ENCODE measurements around the gene TUBA1C.
A peak's percentile ranks its signal among the peaks of the same experiment; 100 is the strongest.
"Not testable (repeated sequence)": the region's sequence is repeated elsewhere in the genome, so short reads cannot be mapped to it uniquely, and the experiment has no call there.

Gene TUBA1C

DNA sequence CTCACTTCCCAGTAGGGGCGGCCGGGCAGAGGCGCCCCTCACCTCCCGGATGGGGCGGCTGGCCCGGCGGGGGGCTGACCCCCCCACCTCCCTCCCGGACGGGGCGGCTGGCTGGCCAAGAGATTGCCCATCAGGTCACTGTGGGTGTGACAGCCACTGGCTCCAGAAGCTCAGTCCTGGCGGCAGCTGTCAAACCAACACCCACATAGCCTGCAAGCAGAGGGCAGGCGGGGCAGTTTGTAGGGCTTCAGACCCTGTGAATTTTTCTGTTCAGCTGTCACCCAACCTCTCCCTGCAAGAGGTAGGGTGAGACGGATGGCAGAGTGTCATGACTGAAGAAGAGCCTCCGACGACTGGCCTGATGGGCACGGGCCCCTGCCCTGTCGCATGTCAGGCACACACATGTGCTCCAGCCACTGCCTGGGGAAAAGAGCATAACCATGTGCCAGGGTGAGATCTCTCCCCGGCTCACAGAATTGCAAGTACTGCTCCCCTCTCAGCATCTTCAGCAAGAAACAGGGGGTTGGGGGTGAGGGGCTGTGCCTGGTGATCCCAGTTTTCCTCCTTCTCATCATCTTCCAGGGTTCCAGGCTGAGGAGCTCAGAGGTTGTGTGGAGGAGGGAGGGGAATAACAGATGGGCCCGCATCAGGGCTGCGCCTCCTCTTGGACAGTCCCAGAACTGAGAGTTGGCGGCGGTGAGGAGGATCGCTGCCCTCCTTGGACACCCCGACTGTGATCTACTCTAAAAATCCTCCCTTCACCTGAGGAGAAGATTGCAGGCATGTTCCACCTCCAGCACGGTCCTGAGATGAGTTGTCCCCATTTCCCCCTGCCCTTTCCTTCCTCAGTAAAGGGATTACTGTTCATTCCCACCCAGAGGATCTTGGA is 18.9 kb downstream of the TUBA1C start:
- no peak for FAIRE-seq

DNA sequence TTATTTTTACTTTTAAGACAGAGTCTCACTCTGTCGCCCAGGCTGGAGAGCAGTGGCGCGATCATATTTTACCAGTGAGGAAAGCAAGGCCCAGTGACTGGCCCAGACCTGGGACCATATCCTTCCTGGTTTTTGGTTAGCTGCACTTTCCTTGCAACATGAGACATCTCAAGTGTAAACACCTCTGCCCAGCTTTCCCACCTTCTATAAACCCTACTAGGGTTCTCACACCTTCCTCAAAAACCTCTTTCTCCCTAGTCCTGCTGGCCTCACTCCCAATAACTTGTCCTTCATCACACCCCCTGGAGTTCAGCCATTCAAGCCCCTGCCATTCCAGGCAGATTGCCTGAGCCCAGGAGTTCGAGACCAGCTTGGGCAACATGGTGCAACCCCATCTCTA is 19.8 kb downstream of the TUBA1C start:
- FAIRE-seq: no peak

DNA sequence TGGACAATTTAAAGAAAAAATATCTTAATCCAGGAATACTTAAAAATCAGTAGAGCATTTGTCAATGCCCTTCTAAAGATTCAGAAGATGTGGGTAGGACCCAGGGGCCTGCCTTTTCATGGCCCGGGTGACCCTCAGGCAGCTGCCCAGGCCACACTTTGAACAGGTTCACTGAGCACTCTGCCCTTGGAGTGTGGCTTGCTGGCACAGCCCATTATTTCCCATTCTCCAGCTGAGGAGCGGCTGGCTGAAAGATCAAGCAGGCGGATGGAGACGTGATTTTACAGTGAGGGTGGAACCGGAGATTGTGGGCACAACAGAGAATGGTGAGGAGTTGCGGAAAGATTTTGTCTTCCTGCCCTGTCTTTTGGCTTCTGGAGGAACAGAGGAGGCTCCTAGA is 23.0 kb downstream of the TUBA1C start:
- FAIRE-seq: no peak

DNA sequence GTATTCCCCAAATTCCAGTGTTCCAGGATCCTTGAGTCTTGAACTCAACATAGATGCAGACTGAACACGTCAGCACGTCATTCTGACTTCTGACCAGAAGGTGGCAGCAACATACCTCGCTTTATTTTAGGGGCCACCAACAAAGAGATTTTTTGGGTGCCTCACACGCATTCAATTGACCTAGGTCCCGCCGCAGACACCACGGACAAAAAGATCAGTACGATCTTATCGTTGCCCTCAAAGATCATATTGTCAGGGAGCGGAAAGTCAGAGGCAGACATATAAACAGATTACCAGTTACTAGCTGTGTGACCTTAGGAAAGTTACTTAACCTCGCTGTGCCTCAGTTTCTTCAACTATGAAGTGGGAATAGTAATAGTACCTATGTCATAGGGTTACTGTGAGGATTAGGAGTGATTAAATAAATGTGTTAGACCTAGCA is 23.6 kb downstream of the TUBA1C start:
- peak; percentile 84 for FAIRE-seq

DNA sequence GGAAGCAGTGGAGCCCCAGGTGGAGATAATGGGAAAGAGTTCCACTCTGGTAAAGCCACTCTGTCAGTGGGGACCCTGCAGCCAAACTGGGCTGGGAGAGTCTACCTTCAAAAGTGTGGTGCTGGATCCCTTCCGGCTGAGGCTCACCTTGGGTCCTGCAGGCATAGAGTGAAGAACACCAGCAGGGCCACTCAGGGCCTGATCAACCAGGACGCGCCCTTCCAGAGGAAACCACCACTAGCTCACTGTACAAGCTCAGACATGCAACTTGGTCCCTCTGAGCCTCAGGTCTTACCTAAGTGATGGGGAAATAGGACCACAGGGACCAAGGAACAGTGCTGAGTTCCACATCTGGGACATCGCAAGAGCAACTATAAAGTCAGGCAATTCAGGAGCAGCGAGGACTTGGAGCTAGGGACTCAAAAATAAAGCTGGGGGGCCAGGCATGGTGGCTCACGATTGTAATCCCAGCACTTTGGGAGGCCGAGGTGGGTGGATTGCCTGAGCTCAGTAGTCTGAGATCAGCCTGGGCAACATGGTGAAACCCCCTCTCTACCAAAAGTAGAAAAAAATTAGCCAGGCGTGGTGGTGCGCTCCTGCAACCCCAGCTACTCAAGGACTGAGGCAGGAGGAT is 24.2 kb downstream of the TUBA1C start:
- no peak for FAIRE-seq

DNA sequence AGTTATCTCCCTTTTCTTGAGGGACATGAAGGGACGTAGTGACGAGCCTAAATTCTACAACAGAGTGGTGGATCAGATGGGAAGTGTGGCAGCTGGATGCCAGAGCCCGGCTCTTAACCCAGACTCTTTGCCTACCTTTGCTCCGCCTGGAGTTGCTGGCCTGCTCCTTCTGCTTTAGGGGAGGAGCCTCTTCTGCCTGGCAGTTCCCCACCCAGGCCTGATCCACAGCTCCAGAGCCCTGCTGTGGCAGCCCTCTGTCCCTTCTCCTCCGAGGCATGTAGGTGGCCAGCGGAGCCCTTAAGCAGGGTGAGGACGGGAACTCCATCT is 27.8 kb downstream of the TUBA1C start:
- FAIRE-seq: no peak

DNA sequence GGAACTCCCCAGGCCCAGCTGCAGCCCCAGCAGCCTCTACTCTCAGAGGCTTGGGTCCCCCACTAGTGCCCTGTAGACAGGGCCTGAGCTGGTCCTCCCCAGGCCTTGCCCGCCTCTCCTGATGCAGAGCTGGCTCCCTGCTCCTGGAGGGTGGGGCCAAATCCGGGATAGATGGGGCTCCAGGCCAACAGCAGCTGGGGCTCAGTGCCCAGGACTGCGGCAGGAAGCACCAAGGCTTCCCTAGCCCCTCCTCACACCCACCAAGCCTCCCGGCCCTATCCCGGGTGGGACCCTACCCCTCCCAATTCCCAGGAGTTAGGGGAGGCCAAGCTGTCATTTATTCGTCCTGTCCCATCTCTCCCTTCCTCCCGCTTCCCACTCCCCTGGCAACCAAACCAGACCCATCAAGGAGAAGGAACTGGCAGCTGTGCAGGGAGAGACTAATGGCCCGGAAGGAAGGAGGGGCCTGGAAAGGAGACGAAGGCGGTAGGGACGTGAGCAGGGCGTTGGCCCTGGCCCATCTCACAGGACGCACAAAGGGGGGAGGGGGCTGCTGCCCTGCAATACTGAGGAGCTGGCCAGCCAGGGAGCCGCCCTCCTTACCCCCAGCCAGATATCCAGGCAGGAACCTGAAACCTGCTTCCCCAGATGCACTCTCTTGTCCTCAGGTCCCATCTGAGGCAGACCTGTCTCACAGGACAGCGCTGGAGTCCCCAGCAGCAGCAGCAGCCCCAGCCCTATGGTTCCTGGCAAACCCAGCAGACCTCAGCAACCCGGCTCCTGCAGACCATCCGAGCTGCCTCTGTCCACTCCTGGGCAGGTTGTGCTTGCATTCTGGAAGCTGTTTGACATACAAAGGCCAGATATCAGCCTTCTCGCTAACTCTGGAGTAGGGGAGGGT is 28.4 kb downstream of the TUBA1C start:
- no peak for FAIRE-seq

DNA sequence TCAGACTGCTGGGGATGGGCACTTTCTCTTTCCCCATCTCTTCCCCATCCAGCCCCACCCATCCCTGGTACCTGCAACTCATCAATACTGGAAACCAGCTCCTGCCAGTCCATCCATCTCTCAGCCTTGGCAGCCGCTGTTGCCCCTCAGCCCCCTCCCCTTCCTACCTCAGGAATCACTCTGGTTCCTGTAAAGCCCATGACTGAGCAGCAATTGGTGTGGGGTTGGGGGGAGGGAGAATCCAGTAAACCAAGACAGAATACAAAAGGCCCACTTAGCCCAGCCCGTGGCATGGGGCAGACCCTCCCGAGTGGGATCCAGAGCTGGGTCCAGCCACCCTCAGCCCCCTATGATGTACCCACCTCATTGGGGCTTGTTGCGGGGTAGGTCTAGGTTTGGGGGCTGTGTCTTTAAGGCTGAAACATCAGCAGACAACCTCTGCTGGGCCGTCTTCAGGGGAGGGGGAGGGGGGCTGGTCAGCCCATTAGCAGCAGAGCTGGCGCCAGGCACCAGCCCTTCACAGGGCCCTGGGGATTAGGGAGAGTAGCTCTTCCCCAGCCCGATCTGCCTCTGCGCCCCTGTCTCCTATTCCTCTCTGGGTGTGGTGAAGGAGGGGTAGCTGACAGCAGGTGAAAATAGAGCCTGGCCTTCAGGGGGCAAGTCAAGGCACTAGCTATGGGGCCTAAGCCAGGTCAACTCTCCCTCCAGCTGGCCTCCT is 29.4 kb downstream of the TUBA1C start:
- no peak for FAIRE-seq

DNA sequence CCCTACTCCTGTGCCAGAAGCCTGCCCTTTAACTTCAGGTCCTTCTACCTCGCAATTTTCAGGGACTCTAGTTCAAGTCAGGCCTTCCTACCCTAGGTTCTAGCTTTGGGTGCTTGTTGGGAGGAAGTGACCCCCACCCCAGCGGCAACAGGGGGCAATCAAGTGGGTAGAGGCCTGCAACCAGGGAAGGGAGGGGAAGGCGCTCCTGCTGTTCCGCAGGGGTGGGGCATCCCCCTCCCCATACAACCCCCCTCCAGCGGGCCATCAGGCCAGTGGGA is 29.9 kb downstream of the TUBA1C start:
- FAIRE-seq: no peak

DNA sequence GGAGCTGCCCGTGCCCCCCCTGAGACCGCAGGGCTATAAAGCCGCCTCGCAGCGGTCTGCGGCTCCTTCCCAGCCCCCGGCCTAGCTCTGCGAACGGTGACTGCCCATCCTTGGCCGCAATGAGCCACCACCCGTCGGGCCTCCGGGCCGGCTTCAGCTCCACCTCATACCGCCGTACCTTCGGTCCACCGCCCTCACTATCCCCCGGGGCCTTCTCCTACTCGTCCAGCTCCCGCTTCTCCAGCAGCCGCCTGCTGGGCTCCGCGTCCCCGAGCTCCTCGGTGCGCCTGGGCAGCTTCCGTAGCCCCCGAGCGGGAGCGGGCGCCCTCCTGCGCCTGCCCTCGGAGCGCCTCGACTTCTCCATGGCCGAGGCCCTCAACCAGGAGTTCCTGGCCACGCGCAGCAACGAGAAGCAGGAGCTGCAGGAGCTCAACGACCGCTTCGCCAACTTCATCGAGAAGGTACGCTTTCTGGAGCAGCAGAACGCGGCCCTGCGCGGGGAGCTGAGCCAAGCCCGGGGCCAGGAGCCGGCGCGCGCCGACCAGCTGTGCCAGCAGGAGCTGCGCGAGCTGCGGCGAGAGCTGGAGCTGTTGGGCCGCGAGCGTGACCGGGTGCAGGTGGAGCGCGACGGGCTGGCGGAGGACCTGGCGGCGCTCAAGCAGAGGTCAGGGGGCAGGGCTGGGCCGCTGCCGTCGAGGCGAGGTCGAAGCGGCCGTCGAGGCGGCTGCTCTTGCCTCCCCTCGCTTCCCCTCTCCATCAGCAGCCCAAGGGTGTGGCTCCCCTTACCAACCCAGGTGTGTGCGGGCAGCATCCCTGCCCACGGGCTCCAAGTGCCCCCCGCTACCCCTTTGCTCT is 30.4 kb downstream of the TUBA1C start, which contains the start of gene PRPH:
Gene PRPH (plus strand): TSS at position 66 of the 855 bp plus-strand sequence. CDS start 54 bp downstream, at position 120.
- no peak for FAIRE-seq

DNA sequence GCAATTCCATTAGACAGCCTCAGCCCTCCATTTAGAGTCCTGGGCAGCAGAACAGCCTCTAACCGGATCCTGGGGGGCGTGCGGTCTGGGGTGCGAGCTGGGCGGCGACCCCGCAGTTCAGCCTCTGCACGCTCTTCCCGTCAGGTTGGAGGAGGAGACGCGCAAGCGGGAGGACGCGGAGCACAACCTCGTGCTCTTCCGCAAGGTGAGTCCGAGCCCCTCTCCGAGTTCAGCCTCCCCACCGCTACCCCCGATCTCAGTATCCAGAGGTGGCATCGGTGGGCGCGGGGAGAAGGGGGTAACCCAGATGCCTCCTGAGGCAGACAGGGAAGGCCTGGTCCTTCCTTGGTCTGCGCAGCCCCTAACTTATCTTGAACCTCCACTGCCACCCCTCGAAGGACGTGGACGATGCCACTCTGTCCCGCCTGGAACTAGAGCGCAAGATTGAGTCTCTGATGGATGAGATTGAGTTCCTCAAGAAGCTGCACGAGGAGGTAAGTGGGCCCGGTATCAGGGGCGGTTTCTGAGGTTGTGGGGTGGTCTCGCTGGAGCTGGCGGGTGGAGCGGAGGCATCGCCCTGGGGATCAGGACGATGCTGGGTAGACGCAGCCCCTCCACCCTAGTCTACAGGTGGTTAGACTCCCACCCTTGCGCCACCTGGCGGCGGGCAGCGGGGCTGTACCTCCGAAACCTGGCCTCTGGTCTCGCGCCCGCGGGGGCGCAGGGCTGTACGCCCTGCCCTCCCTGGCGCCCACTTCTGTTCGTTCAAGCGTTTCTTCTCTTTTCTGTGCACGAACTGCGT is 31.4 kb downstream of the TUBA1C start:
- FAIRE-seq: no peak

DNA sequence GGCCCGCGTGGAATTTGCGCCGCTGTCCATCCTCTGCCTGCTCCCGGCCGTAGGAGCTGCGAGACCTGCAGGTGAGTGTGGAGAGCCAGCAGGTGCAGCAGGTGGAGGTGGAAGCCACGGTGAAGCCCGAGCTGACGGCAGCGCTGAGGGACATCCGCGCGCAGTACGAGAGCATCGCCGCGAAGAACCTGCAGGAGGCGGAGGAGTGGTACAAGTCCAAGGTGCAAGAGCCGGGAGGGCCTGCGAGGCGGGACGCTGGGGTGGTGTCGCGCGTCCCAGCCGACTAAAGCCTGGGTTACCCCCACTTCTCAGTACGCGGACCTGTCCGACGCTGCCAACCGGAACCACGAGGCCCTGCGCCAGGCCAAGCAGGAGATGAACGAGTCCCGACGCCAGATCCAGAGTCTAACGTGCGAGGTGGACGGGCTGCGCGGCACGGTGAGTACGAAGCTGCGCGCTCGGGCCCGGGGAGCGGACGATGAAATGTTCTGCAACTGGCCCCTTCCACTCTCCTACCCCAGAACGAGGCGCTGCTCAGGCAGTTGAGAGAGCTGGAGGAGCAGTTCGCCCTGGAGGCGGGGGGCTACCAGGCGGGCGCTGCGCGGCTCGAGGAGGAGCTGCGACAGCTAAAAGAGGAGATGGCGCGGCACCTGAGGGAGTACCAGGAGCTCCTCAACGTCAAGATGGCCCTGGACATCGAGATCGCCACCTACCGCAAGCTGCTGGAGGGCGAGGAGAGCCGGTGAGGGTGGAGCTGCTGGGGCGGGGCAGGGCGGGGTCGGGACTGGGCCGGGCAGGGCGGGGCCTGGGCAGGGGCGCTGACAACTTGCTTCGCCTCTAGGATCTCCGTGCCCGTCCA is 32.2 kb downstream of the TUBA1C start:
- no peak for FAIRE-seq

DNA sequence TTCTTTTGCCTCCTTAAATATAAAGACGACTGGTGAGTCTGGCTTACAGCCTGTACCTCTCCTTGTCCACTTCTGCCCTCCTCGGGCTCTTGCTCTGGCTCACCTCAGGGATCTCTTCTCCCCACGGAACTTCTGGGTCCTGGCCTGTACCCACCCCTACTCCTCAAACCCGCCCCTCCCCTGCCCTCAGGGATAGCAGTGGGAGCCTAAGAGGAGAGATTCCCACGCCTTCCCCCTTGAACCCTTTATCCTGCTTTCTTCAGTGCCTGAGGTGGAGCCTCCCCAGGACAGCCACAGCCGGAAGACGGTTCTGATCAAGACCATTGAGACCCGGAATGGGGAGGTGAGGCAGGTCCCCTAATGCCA is 32.8 kb downstream of the TUBA1C start:
- FAIRE-seq: no peak

DNA sequence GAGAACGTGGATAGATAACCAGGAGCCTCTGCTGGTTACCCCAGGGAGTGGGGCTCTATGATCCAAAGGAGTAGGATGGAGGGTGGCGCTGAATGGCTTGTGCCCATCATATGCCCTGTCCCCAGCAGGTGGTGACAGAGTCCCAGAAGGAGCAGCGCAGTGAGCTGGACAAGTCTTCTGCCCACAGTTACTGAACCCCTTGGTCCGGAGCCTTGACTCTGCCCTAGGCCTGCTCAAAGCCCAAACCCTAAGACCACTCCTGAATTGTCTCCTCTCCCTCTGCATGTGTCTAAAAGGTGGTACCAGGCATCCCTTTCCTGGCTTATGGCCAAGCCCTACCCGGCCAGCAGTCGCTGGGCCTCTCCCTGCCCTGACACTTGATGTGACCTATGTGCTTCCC is 33.3 kb downstream of the TUBA1C start:
- FAIRE-seq: no peak

DNA sequence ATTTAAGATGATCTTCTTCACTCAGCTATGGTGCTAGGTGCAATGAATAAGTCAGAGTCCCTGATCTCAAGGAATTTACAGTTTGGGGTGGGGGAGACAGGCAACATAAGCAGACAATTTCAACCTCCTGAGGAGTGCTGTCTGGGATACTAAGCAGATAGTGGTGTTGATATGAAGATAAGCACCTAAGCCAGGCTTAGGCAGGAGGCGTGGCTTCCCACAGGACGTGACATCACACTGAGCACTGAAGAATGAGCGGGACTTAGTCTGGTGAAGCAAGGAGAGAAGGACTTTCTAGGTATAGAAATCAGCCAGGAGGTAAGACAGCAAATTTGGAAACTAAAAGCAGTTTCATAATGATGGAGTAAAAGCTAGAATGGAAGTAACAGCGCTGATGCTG is 36.9 kb downstream of the TUBA1C start:
- FAIRE-seq: no peak

DNA sequence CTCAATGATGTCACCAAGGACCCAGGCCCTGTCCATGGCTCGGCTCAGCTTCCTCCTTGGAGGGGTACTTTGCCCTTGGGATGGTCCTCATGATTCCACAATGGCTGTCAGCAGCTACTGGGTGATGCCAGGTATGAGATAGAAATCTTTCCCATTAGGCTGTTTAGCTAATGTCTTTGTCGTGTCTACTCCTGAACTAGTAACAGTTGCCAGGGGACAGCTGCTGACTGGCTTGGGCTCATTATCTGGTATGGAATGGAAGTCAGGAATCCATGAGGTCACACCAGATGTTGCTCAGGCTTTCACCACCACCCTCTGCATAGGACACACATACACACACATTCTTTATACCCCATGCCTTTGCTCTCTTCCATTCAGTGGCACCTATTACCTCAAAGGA is 39.3 kb downstream of the TUBA1C start:
- no peak for FAIRE-seq

DNA sequence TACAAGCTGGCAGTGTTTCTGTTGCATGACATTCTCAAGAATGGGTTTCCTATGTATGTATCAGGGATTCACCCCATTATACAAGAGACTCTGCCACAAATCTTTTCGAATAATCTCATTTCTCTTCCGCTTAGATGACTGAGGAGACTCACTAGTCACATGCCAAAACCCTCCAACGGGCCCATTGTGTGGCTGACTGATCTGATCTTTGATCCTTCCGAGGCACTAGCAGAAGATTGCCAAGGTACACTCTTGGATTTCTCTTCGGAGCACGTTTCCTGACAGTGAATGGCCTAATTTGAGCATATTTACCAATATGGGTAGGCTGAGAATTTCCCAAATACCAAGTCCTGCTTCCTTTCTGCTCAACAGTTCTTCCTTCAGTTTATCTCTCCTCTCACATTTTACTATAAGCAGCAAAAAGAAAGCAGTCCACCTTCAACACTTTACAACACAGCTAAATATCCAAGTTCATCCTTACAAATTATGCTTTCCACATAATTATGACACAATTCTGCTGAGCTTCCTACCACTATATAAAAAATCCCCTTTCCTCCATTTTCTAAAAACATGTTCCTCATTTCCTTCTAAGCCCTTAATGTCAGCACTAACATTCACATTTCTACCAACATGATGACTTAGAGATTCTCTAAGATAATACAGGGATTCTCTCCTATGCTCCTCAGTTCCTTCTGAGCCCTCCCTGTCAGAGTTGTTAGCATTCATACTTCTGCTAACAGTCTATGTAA is 41.1 kb downstream of the TUBA1C start:
- FAIRE-seq: no peak

DNA sequence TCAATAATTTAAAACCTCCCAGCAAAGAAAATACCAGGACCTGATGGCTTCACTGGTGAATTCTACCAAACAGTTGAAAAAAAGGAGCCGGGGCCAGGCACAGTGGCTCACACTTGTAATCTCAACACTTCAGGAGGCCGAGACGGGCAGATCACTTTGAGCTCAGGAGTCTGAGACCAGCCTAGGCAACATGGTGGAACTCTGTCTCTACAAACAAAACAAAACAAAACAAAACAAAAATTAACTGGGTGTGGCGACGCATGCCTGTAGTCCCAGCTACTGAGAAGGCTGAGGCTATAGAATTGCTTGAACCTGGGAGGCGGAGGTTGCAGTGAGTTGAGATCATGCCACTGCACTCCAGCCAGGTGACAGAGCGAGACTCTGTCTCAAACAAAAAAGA is 44.5 kb downstream of the TUBA1C start:
- no peak for FAIRE-seq

DNA sequence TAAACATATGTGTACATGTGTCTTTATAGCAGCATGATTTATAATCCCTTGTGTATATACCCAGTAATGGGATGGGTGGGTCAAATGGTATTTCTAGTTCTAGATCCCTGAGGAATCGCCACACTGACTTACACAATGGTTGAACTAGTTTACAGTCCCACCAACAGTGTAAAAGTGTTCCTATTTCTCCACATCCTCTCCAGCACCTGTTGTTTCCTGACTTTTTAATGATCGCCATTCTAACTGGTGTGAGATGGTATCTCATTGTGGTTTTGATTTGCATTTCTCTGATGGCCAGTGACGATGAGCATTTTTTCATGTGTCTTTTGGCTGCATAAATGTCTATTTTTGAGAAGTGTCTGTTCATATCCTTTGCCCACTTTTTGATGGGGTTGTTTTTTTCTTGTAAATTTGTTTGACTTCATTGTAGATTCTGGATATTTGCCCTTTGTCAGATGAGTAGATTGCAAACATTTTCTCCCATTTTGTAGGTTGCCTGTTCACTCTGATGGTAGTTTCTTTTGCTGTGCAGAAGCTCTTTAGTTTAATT is 45.6 kb downstream of the TUBA1C start:
- not testable (repeated sequence) for FAIRE-seq
